T-cell (primary cell): ENCODE data around the gene INHBE. TPM values are rescaled to one million over a fixed set of nuclear protein-coding genes. Genes with fewer than 3 reads are reported as not detected.

Experiments
- ATAC-seq, 4 experiments: fragments of 200-7000 bp in 3 of 4; fragments of 150-1000 bp in 1 of 4; cut with Tn5 transposase; replicated peaks in 1 of 4; 1 replicate in 3 of 4; 2 replicates in 1 of 4; pipeline ENCODE4 v1.10.0; 2021; ENCODE audit warnings: moderate library complexity in 3 of 4, mild to moderate bottlenecking in 2 of 4, moderate number of reproducible peaks in 1 of 4
- CTCF ChIA-PET, 2 donors: fragments of 300-600 bp; sonication (Branson Sonifier 250); formaldehyde crosslinking; loops; one replicate each; lab custom pipeline; 2022; ENCODE audit warnings: antibody characterized with exemption in 2 of 2; lab: Charles Lee
- POLR2A ChIA-PET, 2 donors: fragments of 300-600 bp; sonication (Branson Sonifier 250); formaldehyde crosslinking; loops; one replicate each; lab custom pipeline; 2022; ENCODE audit warnings: antibody characterized with exemption in 2 of 2; lab: Charles Lee
- DNase-seq, 35 experiments: peaks; one replicate each; pipeline versions ENCODE4 v3.0.0 to v3.0.0-alpha.2; 2013 to 2023
- H3K27ac ChIP-seq: one replicate; pipeline ENCODE4 v1.5.1; 2013; ENCODE audit warnings: low read length
- H3K27me3 ChIP-seq, 2 experiments: replicated peaks in 1 of 2; 1 replicate in 1 of 2; 2 replicates in 1 of 2; pipeline versions ENCODE4 v1.6.1 to v1.7.0; 2013; ENCODE audit warnings: low read length in 1 of 2, mixed read lengths in 1 of 2; ENCODE audit not compliant: control insufficient read depth in 2 of 2, insufficient read depth in 2 of 2; ENCODE audit errors: extremely low read depth in 1 of 2
- H3K36me3 ChIP-seq, 2 donors: 1 replicate in 1 of 2; 2 replicates in 1 of 2; pipeline versions ENCODE4 v1.6.1 to v1.7.0; 2013; ENCODE audit warnings: low read length in 1 of 2; ENCODE audit not compliant: control insufficient read depth in 2 of 2, insufficient read depth in 1 of 2; ENCODE audit errors: extremely low read depth in 1 of 2
- H3K4me1 ChIP-seq, 2 experiments: 1 replicate in 1 of 2; 2 replicates in 1 of 2; pipeline versions ENCODE4 v1.6.1 to v1.7.0; 2013; ENCODE audit warnings: low read length in 2 of 2, mixed read lengths in 1 of 2; ENCODE audit not compliant: insufficient read depth in 2 of 2, control insufficient read depth in 1 of 2; ENCODE audit errors: extremely low read depth in 1 of 2
- H3K4me3 ChIP-seq, 2 donors: 1 replicate in 1 of 2; 2 replicates in 1 of 2; pipeline versions ENCODE4 v1.5.1 to v1.7.0; 2013; ENCODE audit warnings: mild to moderate bottlenecking in 2 of 2, low read length in 1 of 2, moderate library complexity in 1 of 2; ENCODE audit not compliant: control insufficient read depth in 1 of 2; ENCODE audit errors: extremely low read depth in 1 of 2
- H3K9me3 ChIP-seq: 2 replicates; pipeline ENCODE4 v1.7.0; 2013
- H3K27ac Mint-ChIP-seq, 2 donors: one replicate each; pipeline ENCODE4 v1.8.0; 2020 to 2021; ENCODE audit warnings: mild to moderate bottlenecking in 2 of 2, mixed read lengths in 2 of 2
- H3K27me3 Mint-ChIP-seq, 2 donors: one replicate each; pipeline ENCODE4 v1.8.0; 2021 to 2022; ENCODE audit warnings: mixed read lengths in 2 of 2
- H3K36me3 Mint-ChIP-seq: one replicate; pipeline ENCODE4 v1.8.0; 2021; ENCODE audit warnings: mixed read lengths
- H3K4me1 Mint-ChIP-seq, 3 donors: one replicate each; pipeline ENCODE4 v1.8.0; 2020 to 2022; ENCODE audit warnings: mixed read lengths in 3 of 3, mild to moderate bottlenecking in 1 of 3
- H3K4me3 Mint-ChIP-seq, 3 donors: one replicate each; pipeline ENCODE4 v1.8.0; 2020 to 2022; ENCODE audit warnings: mild to moderate bottlenecking in 3 of 3, mixed read lengths in 3 of 3, moderate library complexity in 3 of 3
- H3K9me3 Mint-ChIP-seq, 3 donors: one replicate each; pipeline ENCODE4 v1.8.0; 2020 to 2022; ENCODE audit warnings: mixed read lengths in 3 of 3
- WGBS: methylation state at CpG from one replicate; pipeline ENCODE4 v1.1.5; 2013; ENCODE audit warnings: missing lambda C conversion rate; ENCODE audit not compliant: insufficient coverage; 5-methylcytosine and 5-hydroxymethylcytosine counted together
- total RNA-seq, 35 experiments: library from RNA in 6 of 35; stranded (reverse) in 6 of 35; fragments of 120-200 nt in 1 of 35; gene quantifications; one replicate each; pipeline versions ENCODE4 v1.2.1 to v1.2.4 and lab custom pipeline; 2013 to 2026

Gene INHBE
- total RNA-seq, 5 donors from 2014 or later (not counting 1 experiment from before 2014, with no cell fraction given), result 0.09 to 0.13 (median 0.12) TPM; not detected in 2

- Histone ChIP-seq H3K4me1 (peaks cover 28 to 93% of the 10 kb centered on the region in 2 experiments), H3K36me3 (peaks cover 8 to 40% of the 10 kb centered on the region in 2 donors), H3K27me3 (no peaks in the 10 kb centered on the region), H3K27ac (peak overlapping the region; percentile 98), H3K4me3 (peak overlapping the region; percentile 83 to 91), H3K9me3 (no peaks in the 10 kb centered on the region)
- Mint-ChIP-seq H3K9me3 (no peaks in the 10 kb centered on the region), H3K27ac (peak overlapping the region; percentile 98), H3K4me3 (peak overlapping the region; percentile 98 to 99 (median 98)), H3K4me1 (peaks cover 71 to 92% (median 89%) of the 10 kb centered on the region in 3 donors), H3K27me3 (no peaks in the 10 kb centered on the region), H3K36me3 (peaks cover 38% of the 10 kb centered on the region)
- 0% methylated on average over 5 of the region's 29 CpGs for WGBS
- DNase-seq (peak; percentile 55 to 80 (median 71)), ATAC-seq (peak; percentile 21 to 41 (median 23))
- CTCF ChIA-PET, result interaction anchor here (0.6 to 1.9 kb wide), 9 partner anchors 11 to 146 kb away, joined by 3 to 53 read pairs (median 3); partner anchors contain the start of genes DCTN2 (in 1 of the 2), DDIT3 (in 1 of the 2) and GLI1 (in 1 of the 2)
- POLR2A ChIA-PET, result interaction anchor here in 1 of 2 donors (1.0 to 1.4 kb wide), 3 partner anchors 41 to 465 kb away, joined by 3 to 6 read pairs (median 6); partner anchors contain the start of genes ATP23 and DDIT3
Measured at GRCh38 chr12:57476162-57476992, 21.3 kb downstream of the INHBE start.

DNA sequence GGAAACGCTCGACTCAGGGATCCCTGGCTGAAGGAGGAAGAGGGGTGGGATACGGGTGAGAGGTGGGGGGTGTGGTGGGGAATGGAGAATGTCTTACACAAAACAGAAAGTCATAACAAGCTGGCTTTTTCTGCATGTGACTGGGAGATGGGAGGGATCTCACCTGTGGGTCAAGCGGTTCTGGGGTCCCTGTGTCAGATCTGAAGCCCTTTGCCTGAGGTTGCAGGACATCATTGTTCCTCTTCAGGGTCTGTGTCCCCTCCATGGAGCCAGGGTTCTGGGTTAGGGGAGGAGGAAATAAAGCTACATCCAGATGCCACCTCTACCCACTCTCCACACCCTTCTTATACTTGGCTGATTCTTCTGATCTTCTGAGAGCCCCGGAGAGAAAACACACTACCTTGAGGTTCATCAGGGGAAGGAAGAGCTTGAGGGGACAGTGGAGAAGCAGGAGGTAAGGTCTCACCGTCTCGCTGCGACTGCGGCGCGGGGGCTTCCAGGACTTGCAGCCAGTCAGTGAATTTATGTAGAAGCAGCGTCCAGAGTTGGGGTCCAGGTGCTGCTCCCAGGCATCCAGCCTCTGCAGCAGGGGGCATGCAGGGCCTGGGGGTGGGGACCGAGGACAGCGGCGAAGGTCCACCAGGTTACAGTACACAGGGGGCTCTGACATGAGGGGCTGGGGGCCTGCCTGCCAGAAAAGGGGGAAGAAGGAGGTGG is 22.0 kb downstream of the INHBE start:
- Histone ChIP-seq H3K36me3 (peaks cover 8 to 32% of the 10 kb centered on the region in 2 donors), H3K27ac (peak overlapping the region; percentile 98), H3K4me1 (peaks cover 28 to 93% of the 10 kb centered on the region in 2 experiments), H3K4me3 (peak overlapping the region; percentile 83 to 91), H3K9me3 (no peaks in the 10 kb centered on the region), H3K27me3 (no peaks in the 10 kb centered on the region)
- POLR2A ChIA-PET, result interaction anchor here in 1 of 2 donors (1.0 to 1.4 kb wide), 3 partner anchors 40 to 464 kb away, joined by 3 to 6 read pairs (median 6); partner anchors contain the start of genes ATP23 and DDIT3
- Mint-ChIP-seq H3K9me3 (no peaks in the 10 kb centered on the region), H3K4me1 (peaks cover 75 to 92% (median 89%) of the 10 kb centered on the region in 3 donors), H3K36me3 (peaks cover 34% of the 10 kb centered on the region), H3K4me3 (peak overlapping the region; percentile 98 to 99 (median 98)), H3K27me3 (no peaks in the 10 kb centered on the region), H3K27ac (peak overlapping the region; percentile 98)
- ATAC-seq (peak; percentile 24 to 31 (median 26)), DNase-seq (peak in 3 of 35 experiments; percentile 34 to 51 (median 40))
- WGBS, result 0% methylated on average over 10 of the region's 15 CpGs
- CTCF ChIA-PET, result interaction anchor here (0.6 to 1.9 kb wide), 13 partner anchors 9 to 166 kb away, joined by 3 to 53 read pairs (median 4); partner anchors contain the start of genes DCTN2 (in 1 of the 2), DDIT3 (in 1 of the 2) and GLI1 (in 1 of the 2)

GRCh38 chr12:57477710-57478681 is 22.9 kb downstream of the INHBE start:
- peaks cover 26% of the 10 kb centered on the region for H3K36me3 Mint-ChIP-seq
- peak overlapping the region; percentile 98 for H3K27ac Mint-ChIP-seq
- POLR2A ChIA-PET, result interaction anchor here in 1 of 2 donors (1.0 to 1.4 kb wide), 4 partner anchors 19 to 463 kb away, joined by 3 to 6 read pairs (median 4); partner anchors contain the start of genes ATP23 and DDIT3

GRCh38 chr12:57479043-57479375 is 23.9 kb downstream of the INHBE start:
- H3K4me1 Mint-ChIP-seq, result peaks cover 65 to 80% (median 73%) of the 10 kb centered on the region in 3 donors
- no peaks in the 10 kb centered on the region for H3K27me3 ChIP-seq
- no peak for ATAC-seq
- H3K27ac ChIP-seq, result peak overlapping the region; percentile 98
- 88% methylated on average over 2 of the region's 10 CpGs for WGBS
- H3K36me3 ChIP-seq, result peaks cover 8 to 17% of the 10 kb centered on the region in 2 donors
- peaks cover 28 to 79% of the 10 kb centered on the region in 2 experiments for H3K4me1 ChIP-seq
- peak in 1 of 35 experiments; percentile 34 for DNase-seq
- H3K4me3 Mint-ChIP-seq, result peak overlapping the region; percentile 98 to 99 (median 98)
- H3K9me3 ChIP-seq, result no peaks in the 10 kb centered on the region
- H3K4me3 ChIP-seq, result peak overlapping the region; percentile 48 to 83
- H3K27ac Mint-ChIP-seq, result peak overlapping the region; percentile 98
- CTCF ChIA-PET, result interaction anchor here in 1 of 2 donors (4.2 kb wide), 1 partner anchor 20 kb away, joined by 23 read pairs; the partner anchor contains the start of gene GLI1
- no peaks in the 10 kb centered on the region for H3K27me3 Mint-ChIP-seq
- H3K9me3 Mint-ChIP-seq, result no peaks in the 10 kb centered on the region
- POLR2A ChIA-PET, result interaction anchor here in 1 of 2 donors (1.3 to 1.9 kb wide), 2 partner anchors 20 to 42 kb away, joined by 3 to 10 read pairs; partner anchors contain the start of gene DDIT3
- peaks cover 18% of the 10 kb centered on the region for H3K36me3 Mint-ChIP-seq

More at GRCh38 chr12:57477710-57478681, 22.9 kb downstream of the INHBE start:
- peak; percentile 55 to 57 (median 56) for ATAC-seq
- CTCF ChIA-PET, result interaction anchor here (0.6 to 4.2 kb wide), 11 partner anchors 8 to 166 kb away, joined by 3 to 53 read pairs (median 4); partner anchors contain the start of genes DDIT3 (in 1 of the 2) and GLI1 (in 1 of the 2)
- peak in 28 of 35 experiments; percentile 15 to 78 (median 44) for DNase-seq
- Mint-ChIP-seq H3K4me3 (peak overlapping the region; percentile 98 to 99 (median 98)), H3K9me3 (no peaks in the 10 kb centered on the region), H3K27me3 (no peaks in the 10 kb centered on the region), H3K4me1 (peaks cover 68 to 83% (median 82%) of the 10 kb centered on the region in 3 donors)
- peaks cover 8 to 25% of the 10 kb centered on the region in 2 donors for H3K36me3 ChIP-seq
- H3K4me1 ChIP-seq, result peaks cover 28 to 86% of the 10 kb centered on the region in 2 experiments
- WGBS, result 12% methylated on average over 3 of the region's 12 CpGs
- peak overlapping the region; percentile 98 for H3K27ac ChIP-seq
- H3K27me3 ChIP-seq, result no peaks in the 10 kb centered on the region
- H3K9me3 ChIP-seq, result no peaks in the 10 kb centered on the region
- H3K4me3 ChIP-seq, result peak overlapping the region; percentile 83 to 91
